K562 (cell line): ENCODE data around the gene AIRE.

Experiments
- ELK1 ChIP-seq: sonication (generic); formaldehyde crosslinking; IDR thresholded peaks from 2 replicates; pipeline ENCODE4 v1.8.1; 2022; ENCODE audit warnings: missing genetic modification reagents
- ESRRA ChIP-seq: fragments of 450-650 bp; IDR thresholded peaks from 2 replicates; pipeline ENCODE4 v1.6.1; 2014; ENCODE audit warnings: low read depth, mild to moderate bottlenecking, moderate library complexity, borderline replicate concordance
- SREBF1 ChIP-seq: fragments of 150-350 bp; IDR thresholded peaks from 2 replicates; pipeline ENCODE4 v1.6.1; 2014; ENCODE audit warnings: antibody characterized with exemption, low read depth, low read length, borderline replicate concordance
- ZNF561 ChIP-seq: fragments of 450-650 bp; formaldehyde crosslinking; conservative IDR thresholded peaks from 2 replicates; pipeline ENCODE4 v1.4.0; 2020; ENCODE audit warnings: mild to moderate bottlenecking, moderate library complexity

DNA sequence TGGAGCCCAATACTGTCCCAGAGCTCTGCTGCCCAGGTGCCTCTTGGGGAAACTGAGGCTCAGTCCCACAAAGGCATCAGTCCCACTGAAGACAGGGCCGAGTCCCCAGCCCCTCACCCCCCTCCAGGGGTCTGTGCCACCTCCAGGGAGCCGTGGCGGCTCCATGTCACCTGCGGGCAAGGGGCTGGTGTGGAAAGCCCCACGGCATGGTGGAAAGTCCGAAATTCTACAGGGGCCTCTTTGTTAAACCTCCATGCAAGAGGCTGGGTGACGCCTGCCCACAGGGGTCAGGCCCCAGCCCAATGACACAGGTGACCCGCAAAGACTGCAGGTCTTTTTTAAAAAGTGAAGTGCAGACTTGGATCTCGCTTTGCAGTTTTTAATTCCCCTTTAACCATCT is 3.3 kb upstream of the AIRE start:
- TF ChIP-seq ZNF561 (CRISPR knock-in tag) (no peak), ELK1 (no peak), SREBF1 (no peak), ESRRA (no peak)
